Rectal smooth muscle tissue (tissue), 1 donor: ENCODE data around the gene TPRN.

Experiments
- H3K27ac ChIP-seq: one replicate; pipeline ENCODE4 v1.7.0; 2013; ENCODE audit warnings: low read depth, low read length, inconsistent platforms
- H3K27me3 ChIP-seq: one replicate; pipeline ENCODE4 v1.7.0; 2013; ENCODE audit warnings: low read length; ENCODE audit not compliant: control insufficient read depth, insufficient read depth
- H3K36me3 ChIP-seq: one replicate; pipeline ENCODE4 v1.7.0; 2013; ENCODE audit warnings: low read length; ENCODE audit not compliant: control insufficient read depth, insufficient read depth
- H3K4me1 ChIP-seq: one replicate; pipeline ENCODE4 v1.7.0; 2013; ENCODE audit warnings: low read length; ENCODE audit not compliant: control insufficient read depth, insufficient read depth
- H3K4me3 ChIP-seq: one replicate; pipeline ENCODE4 v1.7.0; 2013; ENCODE audit warnings: low read length
- H3K9ac ChIP-seq: one replicate; pipeline ENCODE4 v1.7.0; 2013; ENCODE audit warnings: low read length

TPRN gene

DNA sequence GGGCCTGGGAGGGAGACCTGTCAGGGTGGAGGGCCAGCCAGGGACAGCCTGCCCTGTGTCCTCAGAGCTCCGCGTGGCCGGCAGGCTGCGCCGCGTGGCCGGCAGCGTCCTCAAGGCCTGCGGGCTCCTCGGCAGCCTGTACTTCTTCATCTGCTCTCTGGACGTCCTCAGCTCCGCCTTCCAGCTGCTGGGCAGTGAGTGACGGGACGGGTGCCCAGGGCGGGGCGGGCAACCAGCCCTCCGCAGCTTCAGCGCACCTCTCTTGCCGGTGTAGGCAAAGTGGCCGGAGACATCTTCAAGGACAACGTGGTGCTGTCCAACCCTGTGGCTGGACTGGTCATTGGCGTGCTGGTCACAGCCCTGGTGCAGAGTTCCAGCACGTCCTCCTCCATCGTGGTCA is 32.0 kb upstream of the TPRN start:
- H3K27me3 ChIP-seq: peaks cover 43% of the 10 kb centered on the region

DNA sequence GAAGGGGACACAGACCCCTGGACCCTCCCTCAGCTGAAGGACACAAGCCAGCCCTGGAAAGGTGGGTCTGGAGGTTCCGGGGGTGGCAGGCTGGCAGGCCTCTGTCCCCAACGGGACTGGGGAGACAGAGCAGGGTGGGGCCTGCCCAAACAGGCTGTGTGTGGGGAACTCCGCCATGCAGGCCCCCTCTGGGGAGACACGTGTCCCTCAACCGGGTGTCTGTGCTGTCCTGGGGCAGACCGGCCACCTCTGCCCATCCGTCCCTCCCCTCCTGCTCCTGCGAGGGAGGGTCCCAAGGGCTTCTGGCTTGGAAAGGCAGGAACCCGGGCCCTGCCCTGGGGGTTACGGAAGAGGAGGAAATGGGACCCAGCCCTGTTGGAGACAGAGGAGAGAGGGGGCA is 31.6 kb upstream of the TPRN start:
- no peak overlapping the region for H3K9ac ChIP-seq
- no peak overlapping the region for H3K4me3 ChIP-seq
- H3K4me1 ChIP-seq: peaks cover 9% of the 10 kb centered on the region
- no peaks in the 10 kb centered on the region for H3K36me3 ChIP-seq
- peaks cover 43% of the 10 kb centered on the region for H3K27me3 ChIP-seq
- no peak overlapping the region for H3K27ac ChIP-seq

More for the DNA sequence above, 32.0 kb upstream of the TPRN start:
- no peak overlapping the region for H3K27ac ChIP-seq
- no peak overlapping the region for H3K9ac ChIP-seq
- H3K4me1 ChIP-seq: peaks cover 9% of the 10 kb centered on the region
- H3K4me3 ChIP-seq: no peak overlapping the region
- H3K36me3 ChIP-seq: no peaks in the 10 kb centered on the region

DNA sequence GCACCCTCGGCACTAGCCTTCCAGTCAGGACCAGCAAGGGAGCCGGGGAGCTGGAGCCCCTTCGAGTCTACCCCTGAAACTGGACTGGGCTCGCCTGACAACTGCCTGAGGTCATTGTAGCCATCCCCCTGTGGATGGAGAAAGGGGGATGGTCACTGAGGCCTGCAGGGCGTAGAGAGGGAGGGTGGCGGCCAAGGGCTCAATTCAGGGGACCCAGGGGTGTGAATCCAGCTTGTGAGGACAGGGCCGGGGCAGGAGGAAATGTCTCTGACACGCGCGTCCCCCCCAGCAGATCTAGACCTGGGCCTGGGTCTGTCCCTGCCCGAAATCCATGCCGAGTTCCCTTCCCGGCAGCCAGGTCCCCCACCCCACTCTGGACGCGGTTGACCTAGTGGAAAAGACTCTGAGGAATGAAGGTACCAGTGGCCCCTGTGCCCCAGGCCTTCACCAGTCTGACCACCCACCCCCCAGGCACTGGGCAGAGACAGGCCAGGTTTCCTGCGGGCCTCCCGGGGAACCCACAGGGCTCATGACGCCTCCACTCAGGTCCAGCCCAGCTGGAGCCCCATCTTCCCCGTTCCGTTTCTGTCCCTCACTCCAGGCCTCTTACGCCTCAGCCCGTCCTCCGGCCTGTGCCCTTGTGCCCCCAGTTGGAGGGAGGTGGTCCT is 31.0 kb upstream of the TPRN start:
- Histone ChIP-seq H3K27ac (no peak overlapping the region), H3K4me3 (no peak overlapping the region), H3K4me1 (peaks cover 4% of the 10 kb centered on the region), H3K9ac (no peak overlapping the region), H3K36me3 (no peaks in the 10 kb centered on the region), H3K27me3 (peaks cover 43% of the 10 kb centered on the region)

DNA sequence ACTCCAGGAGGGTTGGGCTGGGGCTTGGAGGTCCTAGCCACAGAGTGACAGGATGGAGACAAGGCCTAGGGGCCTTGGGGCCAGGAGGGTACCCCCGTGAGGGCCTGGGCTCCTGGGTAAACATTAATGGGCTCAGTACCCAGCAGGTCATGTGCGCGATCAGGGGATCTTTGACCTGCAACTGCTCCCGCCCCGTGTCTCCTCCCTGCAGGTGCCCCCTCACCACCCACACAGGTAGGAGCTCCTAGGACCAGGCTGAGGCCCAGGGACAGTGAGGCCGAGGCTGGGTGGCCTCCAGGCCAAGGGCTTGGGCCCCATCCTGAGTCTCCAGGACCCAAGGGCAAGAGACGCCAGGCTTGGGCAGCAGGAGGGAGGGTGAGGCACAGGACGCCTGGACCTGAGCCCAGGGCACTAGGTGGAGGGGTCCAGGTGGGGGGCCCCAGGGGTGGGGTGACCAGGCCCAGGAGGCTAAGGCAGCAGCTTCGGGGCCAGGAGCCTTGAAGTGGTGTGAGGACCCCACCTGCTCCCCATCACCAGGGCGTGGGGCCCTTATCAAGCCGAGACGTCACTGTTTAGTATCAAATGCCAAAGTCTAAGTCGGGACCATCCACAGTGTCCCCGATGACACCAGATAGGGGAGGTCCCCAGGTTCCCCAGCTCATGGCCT is 30.3 kb upstream of the TPRN start, which contains the start of gene SLC34A3:
Gene SLC34A3, plus strand, starts transcription at position 197 of the 667 bp plus-strand sequence. CDS start 802 bp downstream, outside the sequence.
- Histone ChIP-seq H3K36me3 (no peaks in the 10 kb centered on the region), H3K4me3 (no peak within 1 kb of the TSS), H3K9ac (no peak within 1 kb of the TSS), H3K27me3 (peaks cover 43% of the 10 kb centered on the region), H3K27ac (no peak within 1 kb of the TSS), H3K4me1 (peaks cover under 1% of the 10 kb centered on the region)

DNA sequence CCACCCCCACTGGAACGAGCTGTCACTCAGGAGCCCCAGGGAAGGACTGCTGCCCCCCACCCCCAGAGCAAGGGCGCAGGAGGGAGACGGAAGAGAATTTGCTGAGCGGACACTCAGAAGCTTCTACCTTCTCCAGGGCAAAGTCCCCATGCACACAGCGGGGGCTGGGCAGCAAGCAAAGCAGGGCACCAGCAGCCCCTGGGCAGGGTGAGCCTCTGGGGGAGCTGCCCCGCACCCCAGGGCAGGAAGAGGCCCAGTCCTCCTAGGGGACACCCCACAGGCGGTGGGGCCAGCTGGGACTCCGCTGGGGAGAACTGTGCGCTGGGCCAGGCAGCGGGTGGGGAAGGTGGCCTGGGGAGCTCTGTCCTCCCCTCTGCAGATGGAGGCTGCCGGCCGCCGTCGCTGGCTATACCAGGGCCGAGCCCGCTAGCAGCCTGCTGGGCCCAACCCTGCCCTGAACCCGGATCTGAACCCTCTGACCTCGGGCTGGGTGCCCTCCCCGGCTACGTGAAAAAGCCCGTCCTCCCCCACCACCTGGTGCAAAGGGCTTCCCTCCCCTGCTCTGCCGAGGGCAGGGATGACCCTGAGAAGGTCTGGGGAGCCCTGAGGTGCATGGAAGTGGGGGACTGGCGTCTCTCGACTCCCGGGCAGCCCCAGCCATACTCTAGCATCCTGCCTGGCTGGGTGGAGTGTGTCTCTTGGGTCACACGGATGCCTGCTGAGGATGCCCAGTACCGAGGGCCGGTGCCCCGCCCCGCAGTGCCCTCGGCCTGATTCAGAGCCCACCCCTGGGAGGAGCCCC is 29.6 kb upstream of the TPRN start:
- no peak overlapping the region for H3K27ac ChIP-seq
- H3K36me3 ChIP-seq: no peaks in the 10 kb centered on the region
- peaks cover 39% of the 10 kb centered on the region for H3K27me3 ChIP-seq

DNA sequence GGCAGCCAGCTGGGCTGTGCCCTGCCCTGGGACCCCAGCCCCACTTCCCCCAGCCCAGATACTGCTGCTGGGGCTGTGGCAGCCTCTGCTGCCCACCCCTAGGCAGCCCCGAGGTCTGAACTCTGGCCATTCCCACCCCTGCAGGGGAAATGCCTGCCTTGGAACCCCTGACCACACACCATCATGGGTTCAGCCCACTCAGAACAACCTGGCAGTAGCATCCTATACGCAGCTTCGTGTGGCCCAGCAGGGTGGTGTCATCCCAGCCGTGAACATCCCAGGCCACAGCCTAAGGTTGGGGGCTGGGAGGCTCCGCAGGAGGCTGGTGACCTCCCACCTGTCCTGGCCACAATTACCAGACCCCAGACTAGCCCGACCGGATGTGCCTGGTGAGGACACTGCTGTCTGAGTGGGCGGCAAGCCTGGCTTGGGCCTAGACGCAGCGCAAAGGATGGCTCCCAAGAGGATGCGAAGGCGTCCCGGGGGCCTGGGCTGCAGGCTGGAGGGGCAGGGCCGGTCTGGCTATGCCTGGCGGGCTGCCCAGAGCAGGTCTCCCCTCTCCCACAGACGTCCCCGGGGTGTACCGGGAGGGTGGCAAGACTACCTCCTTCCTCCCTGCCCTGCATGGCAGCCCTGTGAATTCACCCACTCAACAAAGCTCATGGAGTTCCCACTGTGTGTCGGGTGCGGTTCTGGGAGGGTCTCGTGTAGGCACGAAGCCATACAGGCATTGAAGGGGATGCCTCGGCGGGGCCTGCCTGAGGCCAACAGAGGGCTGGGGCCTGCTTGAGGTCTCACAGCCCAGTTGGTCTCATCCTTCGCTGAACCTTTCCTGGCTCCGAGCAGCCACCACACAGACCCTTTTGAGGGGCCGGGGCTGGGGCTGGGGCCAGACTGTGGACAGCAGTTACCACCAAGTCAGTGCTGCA is 28.7 kb upstream of the TPRN start:
- no peaks in the 10 kb centered on the region for H3K36me3 ChIP-seq
- H3K4me1 ChIP-seq: no peaks in the 10 kb centered on the region
- no peak overlapping the region for H3K27ac ChIP-seq
- no peak overlapping the region for H3K4me3 ChIP-seq
- H3K27me3 ChIP-seq: peaks cover 30% of the 10 kb centered on the region
- no peak overlapping the region for H3K9ac ChIP-seq

More for the DNA sequence above, 29.6 kb upstream of the TPRN start:
- H3K4me1 ChIP-seq: no peaks in the 10 kb centered on the region
- no peak overlapping the region for H3K4me3 ChIP-seq
- no peak overlapping the region for H3K9ac ChIP-seq

DNA sequence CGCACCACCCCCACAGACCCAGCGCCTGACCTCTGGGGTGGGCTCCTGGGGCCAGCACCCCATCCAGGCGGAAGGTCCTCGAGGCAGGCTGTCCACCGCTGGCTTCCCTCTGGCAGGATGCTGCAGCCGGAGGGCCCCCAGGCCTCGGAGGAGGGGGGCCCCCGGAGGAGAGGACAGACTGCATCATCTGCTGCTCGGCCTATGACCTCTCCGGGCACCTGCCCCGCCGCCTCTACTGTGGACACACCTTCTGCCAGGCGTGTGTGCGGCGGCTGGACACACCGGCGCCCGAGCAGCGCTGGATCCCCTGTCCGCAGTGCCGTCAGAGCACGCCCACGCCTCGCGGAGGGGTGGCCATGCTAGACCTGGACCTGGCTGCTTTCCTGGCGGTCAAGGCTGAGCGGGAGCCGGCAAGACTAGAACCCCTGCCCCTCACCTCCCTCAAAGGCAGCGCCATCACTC is 28.0 kb upstream of the TPRN start:
- H3K4me3 ChIP-seq: no peak overlapping the region
- peaks cover 28% of the 10 kb centered on the region for H3K27me3 ChIP-seq
- no peak overlapping the region for H3K27ac ChIP-seq
- H3K9ac ChIP-seq: no peak overlapping the region
- H3K36me3 ChIP-seq: no peaks in the 10 kb centered on the region
- H3K4me1 ChIP-seq: peaks cover 3% of the 10 kb centered on the region

DNA sequence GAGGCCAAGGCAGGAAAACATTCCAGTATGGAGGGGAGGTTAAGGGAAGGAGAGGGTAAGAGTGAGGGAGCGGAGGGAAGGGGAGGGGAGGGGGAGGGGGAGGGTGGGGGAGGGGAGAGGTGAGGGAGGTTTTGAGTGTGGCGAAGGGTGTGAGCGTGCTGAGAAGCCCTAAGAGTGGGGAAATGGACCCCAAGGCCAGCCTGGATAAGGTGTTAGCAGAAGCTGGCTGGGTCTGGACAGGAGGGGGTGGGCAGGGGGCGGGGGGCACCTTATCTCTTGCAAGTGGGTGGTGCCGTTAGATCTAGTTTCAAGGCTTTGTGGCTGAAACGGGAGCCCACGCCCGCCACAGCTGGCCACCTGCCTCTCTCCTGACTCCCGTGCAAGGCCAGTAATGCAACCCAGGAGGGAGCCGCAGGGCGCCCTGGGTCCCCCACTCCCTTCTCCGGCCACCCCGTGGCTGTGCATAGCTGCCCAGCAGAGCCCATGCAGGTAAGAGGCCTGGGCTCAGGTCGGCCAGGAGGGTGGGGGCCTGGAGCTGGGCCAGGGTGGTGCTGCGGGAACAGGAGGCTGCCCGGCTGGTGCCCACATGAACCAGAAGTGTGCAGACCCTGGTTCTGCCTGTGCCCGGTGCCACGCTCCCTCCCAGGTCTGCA is 27.4 kb upstream of the TPRN start:
- Histone ChIP-seq H3K4me1 (peaks cover 4% of the 10 kb centered on the region), H3K27ac (no peak overlapping the region), H3K4me3 (no peak overlapping the region), H3K27me3 (peaks cover 28% of the 10 kb centered on the region), H3K9ac (no peak overlapping the region), H3K36me3 (no peaks in the 10 kb centered on the region)

DNA sequence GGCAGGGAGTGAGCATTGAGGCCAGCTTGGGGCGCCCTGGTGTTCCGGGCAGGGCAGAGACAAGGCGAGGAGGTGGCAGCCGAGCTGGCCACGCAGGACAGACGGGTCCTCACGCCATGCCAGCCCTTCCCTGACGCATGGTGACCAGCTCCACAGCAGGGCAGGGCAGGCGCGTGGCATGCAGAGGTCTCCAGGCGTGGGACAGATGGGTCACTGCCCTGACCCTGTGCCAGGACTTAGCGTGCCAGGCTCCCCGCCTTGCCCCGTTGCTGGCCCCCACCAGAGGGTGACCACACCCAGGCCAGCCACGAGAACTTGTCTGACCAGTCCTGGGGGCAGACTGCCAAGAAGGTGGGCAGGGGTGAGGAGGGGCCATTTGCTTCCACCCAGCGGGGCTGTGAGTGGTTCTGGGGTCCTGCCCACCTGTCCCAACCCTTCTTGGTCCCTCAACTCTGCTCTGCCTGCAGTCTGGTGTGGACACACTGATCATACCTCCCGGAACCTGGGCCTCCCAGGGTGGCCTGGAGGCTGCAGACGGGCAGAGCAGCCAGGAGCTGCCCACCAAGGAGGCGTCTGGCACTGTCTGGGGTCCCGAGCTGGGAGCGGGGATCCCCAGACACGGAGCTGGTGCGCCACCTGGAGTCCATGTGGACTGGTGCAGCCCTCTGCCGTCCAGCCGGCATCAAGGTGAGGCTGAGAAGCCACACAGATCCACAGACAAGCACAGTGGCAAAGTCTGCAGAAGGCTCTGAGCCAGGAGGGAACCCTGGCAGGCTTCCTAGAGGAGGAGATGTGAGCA is 26.7 kb upstream of the TPRN start, which contains the start of gene RNF224:
Gene RNF224, plus strand, starts transcription at position 449 of the 799 bp plus-strand sequence. CDS start 834 bp downstream, outside the sequence.
- H3K4me3 ChIP-seq: no peak within 1 kb of the TSS
- peaks cover 8% of the 10 kb centered on the region for H3K4me1 ChIP-seq
- H3K36me3 ChIP-seq: no peaks in the 10 kb centered on the region
- no peak within 1 kb of the TSS for H3K9ac ChIP-seq
- H3K27me3 ChIP-seq: peaks cover 25% of the 10 kb centered on the region
- H3K27ac ChIP-seq: no peak within 1 kb of the TSS

DNA sequence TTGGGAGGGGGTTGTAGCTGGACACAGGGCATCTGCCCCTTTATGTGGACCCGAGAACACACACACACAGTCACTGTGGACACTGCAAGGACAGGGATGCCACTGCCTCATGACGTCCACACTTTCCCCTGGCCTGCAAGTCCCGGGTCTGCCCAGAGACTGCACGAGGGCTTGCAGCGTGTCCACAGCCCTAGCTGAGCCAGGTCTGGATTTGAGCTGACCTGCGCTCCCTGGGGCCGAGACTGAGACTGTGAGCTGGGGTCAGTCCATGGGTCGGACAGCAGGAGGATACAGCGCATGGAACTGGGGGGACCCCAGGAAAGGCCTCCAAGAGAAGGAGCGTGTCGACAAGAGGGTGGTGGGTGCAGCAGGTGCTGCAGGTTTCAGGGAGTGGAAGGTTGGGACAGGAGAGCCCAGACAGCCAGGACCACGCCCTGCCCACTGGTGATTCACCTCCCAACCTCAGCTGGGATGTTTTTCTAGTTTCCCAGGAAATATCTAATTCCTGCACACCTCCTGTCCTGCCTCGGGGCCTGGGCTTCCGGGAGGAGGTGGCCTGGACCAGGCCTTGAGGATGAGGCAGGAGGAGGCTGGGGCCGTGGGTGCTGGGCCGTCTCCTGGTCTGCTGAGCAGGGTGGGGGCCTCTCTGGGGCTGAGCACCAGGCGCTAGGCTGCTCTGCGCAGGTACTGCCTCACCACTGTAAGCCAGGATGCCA is 26.0 kb upstream of the TPRN start:
- Histone ChIP-seq H3K27ac (no peak overlapping the region), H3K4me1 (peaks cover 8% of the 10 kb centered on the region), H3K9ac (no peak overlapping the region), H3K36me3 (no peaks in the 10 kb centered on the region), H3K27me3 (peaks cover 24% of the 10 kb centered on the region), H3K4me3 (no peak overlapping the region)
